22Rv1 (cell line): ENCODE measurements around the gene PROM1.

Experiments
- H3K27ac ChIP-seq: fragments of 450-650 bp; 2 replicates; pipeline ENCODE4 v1.5.1; 2017
- CTCF ChIP-seq: fragments of 450-650 bp; IDR thresholded peaks from 2 replicates; pipeline ENCODE4 v1.5.1; 2017; ENCODE audit warnings: mild to moderate bottlenecking
- ZFX ChIP-seq: fragments of 450-650 bp; IDR thresholded peaks from 2 replicates; pipeline ENCODE4 v1.6.1; 2017; ENCODE audit warnings: antibody characterized with exemption, borderline replicate concordance

Gene PROM1

GRCh38 chr4:15935504-15936402 lies 148.1 kb downstream of the PROM1 start:
- H3K27ac ChIP-seq, result no peak overlapping the region
- TF ChIP-seq CTCF, result no peak
- TF ChIP-seq ZFX, result no peak

- H3K27ac ChIP-seq, result no peak overlapping the region
- no peak for TF ChIP-seq CTCF
- TF ChIP-seq ZFX, result no peak
Observed at GRCh38 chr4:15934259-15934658, 149.6 kb downstream of the PROM1 start.

- TF ChIP-seq CTCF (no peak), ZFX (no peak)
- H3K27ac ChIP-seq, result no peak overlapping the region
Observed at GRCh38 chr4:15931451-15932210, 152.2 kb downstream of the PROM1 start.

GRCh38 chr4:15930314-15930713 lies 153.5 kb downstream of the PROM1 start:
- TF ChIP-seq ZFX (no peak), CTCF (no peak)
- H3K27ac ChIP-seq, result no peak overlapping the region

GRCh38 chr4:15929540-15929939 lies 154.3 kb downstream of the PROM1 start:
- TF ChIP-seq CTCF, result no peak
- no peak for TF ChIP-seq ZFX
- H3K27ac ChIP-seq, result no peak overlapping the region

GRCh38 chr4:15928883-15929282 lies 154.9 kb downstream of the PROM1 start:
- TF ChIP-seq ZFX (no peak), CTCF (no peak)
- H3K27ac ChIP-seq, result no peak overlapping the region

GRCh38 chr4:15926486-15926885 lies 157.3 kb downstream of the PROM1 start:
- TF ChIP-seq ZFX (no peak), CTCF (no peak)
- H3K27ac ChIP-seq, result no peak overlapping the region
